ENCODE measurements around the gene ATP6V0D1.

The ATP6V0D1 gene

DNA sequence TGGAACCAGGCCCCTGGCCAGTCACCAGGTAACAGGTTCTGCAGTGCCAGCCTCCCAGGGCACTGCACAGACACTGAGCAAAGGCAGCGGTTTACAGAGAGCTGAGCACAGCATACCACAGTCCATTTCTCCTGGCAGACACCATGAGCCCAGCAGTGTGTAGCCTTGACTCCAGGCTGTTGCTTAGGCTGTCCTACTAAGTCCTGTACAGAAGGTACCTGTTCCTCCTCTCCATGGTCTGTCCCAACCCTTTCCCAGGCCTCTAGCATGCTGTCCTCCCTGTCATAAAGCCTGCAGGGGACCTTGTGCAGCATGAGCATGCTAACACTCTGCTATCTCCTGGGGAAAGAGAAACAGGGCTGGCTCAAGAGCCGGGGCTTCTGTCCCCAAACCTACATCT lies 20.0 kb downstream of the ATP6V0D1 start:
- no peak for DNase-seq (ENCODE audit: low read depth)
- H3K4me3 ChIP-seq (ENCODE audit: low read depth, low read length) = no peak overlapping the region
- TF ChIP-seq MYC (IDR thresholded peaks at IDR 0.05; ENCODE audit: low read depth, low read length) = no peak
- TF ChIP-seq, protein P1, sequence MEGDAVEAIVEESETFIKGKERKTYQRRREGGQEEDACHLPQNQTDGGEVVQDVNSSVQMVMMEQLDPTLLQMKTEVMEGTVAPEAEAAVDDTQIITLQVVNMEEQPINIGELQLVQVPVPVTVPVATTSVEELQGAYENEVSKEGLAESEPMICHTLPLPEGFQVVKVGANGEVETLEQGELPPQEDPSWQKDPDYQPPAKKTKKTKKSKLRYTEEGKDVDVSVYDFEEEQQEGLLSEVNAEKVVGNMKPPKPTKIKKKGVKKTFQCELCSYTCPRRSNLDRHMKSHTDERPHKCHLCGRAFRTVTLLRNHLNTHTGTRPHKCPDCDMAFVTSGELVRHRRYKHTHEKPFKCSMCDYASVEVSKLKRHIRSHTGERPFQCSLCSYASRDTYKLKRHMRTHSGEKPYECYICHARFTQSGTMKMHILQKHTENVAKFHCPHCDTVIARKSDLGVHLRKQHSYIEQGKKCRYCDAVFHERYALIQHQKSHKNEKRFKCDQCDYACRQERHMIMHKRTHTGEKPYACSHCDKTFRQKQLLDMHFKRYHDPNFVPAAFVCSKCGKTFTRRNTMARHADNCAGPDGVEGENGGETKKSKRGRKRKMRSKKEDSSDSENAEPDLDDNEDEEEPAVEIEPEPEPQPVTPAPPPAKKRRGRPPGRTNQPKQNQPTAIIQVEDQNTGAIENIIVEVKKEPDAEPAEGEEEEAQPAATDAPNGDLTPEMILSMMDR (IDR thresholded peaks at IDR 0.05; ENCODE audit: low read depth, low read length) = no peak
- no peak for TF ChIP-seq POLR2A (IDR thresholded peaks at IDR 0.05; ENCODE audit: extremely low read depth, insufficient read length)
- TF ChIP-seq MAX (IDR thresholded peaks at IDR 0.05; ENCODE audit: low read depth, low read length) = no peak

DNA sequence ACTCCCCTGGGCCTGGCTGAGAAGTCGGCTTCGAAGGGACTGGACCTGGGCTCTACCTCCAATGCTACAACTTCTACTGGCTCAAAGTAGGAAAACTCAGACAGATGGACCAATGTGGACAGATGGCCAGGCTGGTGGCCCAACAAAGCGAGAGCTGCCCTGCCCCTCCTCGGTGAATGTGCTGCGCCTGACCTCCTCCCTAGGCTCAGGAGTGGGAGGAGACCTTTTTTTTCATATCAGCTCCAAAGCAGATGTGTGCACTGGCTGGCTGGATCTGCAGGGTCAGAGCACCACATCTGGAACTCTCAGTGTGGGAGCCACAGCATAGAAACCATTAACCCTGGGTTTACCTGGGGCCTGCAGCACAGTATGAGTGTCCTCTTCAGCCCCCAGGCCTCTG lies 20.8 kb downstream of the ATP6V0D1 start:
- TF ChIP-seq, protein P1 (IDR thresholded peaks at IDR 0.05; ENCODE audit: low read depth, low read length) = no peak
- TF ChIP-seq MYC (IDR thresholded peaks at IDR 0.05; ENCODE audit: low read depth, low read length) = no peak
- TF ChIP-seq POLR2A (IDR thresholded peaks at IDR 0.05; ENCODE audit: extremely low read depth, insufficient read length) = no peak
- DNase-seq (ENCODE audit: low read depth) = no peak
- H3K4me3 ChIP-seq (ENCODE audit: low read depth, low read length) = no peak overlapping the region

GRCh38 chr16:67459861-67460150 lies 21.2 kb downstream of the ATP6V0D1 start:
- H3K4me3 ChIP-seq (ENCODE audit: low read depth, low read length) = no peak overlapping the region
- no peak for DNase-seq (ENCODE audit: low read depth)
- TF ChIP-seq POLR2A (IDR thresholded peaks at IDR 0.05; ENCODE audit: extremely low read depth, insufficient read length) (no peak), MAX (IDR thresholded peaks at IDR 0.05; ENCODE audit: low read depth, low read length) (no peak), MYC (IDR thresholded peaks at IDR 0.05; ENCODE audit: low read depth, low read length) (no peak)
- TF ChIP-seq, protein P1 (IDR thresholded peaks at IDR 0.05; ENCODE audit: low read depth, low read length) = no peak

DNA sequence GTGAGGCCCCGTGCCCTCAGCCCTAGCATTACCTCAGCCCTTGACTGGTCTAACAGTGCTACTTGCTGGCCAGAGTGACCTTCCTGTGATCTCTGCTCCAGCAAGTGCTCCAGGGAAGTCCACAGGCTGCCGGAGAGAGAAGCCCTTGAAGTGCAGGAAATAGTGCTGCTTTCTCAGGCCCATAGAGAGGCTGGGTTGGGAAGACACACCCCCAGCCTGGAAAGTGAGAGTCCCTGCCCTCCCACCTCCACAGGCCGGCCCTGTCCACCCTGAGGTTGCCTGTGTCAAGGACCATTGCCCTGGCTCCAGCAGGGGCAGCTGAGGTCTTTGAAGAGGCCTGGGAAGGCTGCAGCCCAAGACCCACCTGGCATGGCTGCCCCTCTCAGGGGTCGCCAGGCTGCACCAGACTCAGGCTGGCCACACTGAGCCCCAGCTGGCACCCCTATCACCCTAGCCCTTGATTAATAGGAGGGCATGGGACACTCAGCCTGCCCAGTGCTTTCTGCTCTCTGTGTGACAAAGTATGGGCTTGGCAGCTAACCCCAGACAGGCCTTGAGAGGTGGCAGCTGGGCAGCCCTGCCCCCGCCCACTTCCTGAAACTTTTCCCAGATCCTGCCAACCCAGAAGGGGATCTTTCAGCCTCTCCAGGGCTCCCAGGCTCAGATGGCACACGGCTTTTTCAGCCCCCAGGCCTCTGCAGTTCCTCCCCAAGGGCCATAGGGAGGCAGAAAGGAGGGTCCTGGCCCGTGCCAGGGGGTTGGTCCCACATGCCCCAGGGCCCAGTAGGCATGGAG lies 21.7 kb downstream of the ATP6V0D1 start:
- no peak for DNase-seq (ENCODE audit: low read depth)
- no peak overlapping the region for H3K4me3 ChIP-seq (ENCODE audit: low read depth, low read length)
- TF ChIP-seq MYC (IDR thresholded peaks at IDR 0.05; ENCODE audit: low read depth, low read length) (no peak), POLR2A (IDR thresholded peaks at IDR 0.05; ENCODE audit: extremely low read depth, insufficient read length) (no peak), MAX (IDR thresholded peaks at IDR 0.05; ENCODE audit: low read depth, low read length) (no peak)
- TF ChIP-seq, protein P1 (IDR thresholded peaks at IDR 0.05; ENCODE audit: low read depth, low read length) = no peak

DNA sequence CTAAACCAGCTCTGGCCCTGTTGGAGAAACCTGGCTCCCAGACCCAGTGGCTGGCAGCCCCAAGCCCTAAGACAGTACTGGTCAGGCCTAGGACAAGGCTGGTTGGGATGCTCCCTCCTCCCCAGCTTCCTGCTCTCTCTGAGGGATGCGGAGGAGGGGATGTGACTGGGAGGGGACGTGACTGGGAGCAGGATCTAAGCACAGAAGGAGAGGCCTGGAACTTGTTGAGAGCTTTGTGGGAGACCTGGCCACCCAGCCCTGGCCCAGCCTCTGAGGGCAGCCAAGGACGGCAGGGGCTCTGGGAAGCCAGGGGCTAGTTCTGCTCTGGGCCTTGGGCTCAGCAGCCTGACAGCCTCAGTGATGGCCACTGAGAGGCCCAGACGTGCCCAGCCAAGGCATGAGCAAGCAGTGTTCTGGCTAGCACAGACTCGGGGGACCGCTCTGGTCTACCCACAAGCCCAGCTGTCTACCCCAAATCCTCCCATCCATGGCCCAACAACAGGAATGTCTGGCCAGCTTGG lies 22.8 kb downstream of the ATP6V0D1 start:
- DNase-seq (ENCODE audit: low read depth) = no peak
- TF ChIP-seq, protein P1 (IDR thresholded peaks at IDR 0.05; ENCODE audit: low read depth, low read length) = no peak
- TF ChIP-seq MYC (IDR thresholded peaks at IDR 0.05; ENCODE audit: low read depth, low read length) (no peak), POLR2A (IDR thresholded peaks at IDR 0.05; ENCODE audit: extremely low read depth, insufficient read length) (no peak), MAX (IDR thresholded peaks at IDR 0.05; ENCODE audit: low read depth, low read length) (no peak)
- H3K4me3 ChIP-seq (ENCODE audit: low read depth, low read length) = no peak overlapping the region

All from NB4 (cell line).